Measurements from ENCODE around the gene KDM2B. TPM values are rescaled to one million over a fixed set of nuclear protein-coding genes. Genes with fewer than 3 reads are reported as not detected.

KDM2B gene
- total RNA-seq, 1 donor from 2014 or later: 22.9 TPM

DNA sequence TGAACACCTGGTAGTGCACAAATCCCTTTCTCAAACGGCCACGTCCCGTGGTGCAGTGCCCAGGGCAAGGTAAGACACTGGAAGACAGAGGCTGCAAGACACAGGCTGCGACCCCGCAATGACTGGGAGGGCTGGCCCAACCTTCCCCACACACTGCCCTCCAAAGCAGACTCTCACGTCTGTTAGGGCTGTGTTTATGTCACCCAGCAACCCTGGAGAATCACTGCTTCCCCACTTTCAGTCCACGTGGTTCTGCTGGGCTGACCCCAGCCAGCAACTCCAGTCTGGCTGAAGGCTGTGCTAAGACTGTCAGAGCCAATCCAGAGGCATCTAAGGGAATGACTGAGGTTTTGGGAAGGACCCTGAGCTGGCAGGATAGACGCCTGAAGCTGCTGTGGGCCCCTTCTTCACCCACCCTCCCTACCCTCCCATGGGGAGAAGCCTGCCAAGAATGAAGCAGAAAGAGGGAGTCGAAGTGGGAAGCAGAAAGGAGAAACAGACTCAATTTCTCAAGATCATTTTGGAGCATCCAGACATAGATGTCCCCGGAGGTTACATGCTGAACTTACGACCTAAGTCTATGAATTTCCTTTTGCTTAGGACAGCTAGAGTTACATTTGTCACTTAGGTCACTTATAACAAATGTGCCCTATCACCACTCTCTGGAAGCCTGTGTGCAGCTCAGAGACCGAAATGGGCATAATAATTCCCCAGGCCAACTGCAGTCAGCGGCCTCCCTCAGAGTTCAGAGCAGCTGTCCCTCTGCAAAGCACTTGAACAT lies 11.7 kb downstream of the KDM2B start:
- intact Hi-C loops (cut with DNase I): no loop called here
- ATAC-seq: peak; percentile 86
- no peak for DNase-seq (ENCODE audit: low spot score)

DNA sequence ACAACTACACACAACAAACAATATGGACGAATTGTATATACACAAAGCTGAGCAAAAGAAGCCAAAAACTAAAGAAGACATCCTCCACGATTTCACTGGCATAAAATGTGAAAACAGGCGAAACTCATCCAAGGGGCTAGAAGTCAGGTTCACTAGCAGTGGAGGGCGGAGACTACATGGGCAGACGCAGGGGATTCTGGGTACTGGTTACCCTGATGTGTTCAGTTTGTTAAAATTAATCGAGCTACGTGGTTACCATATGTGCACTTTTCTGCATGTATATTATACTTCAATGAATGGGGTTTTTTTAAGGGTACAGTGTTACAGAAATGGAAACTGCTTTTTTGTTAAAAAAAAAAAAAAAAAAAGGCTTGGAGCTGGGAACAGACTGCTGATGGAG lies 12.3 kb downstream of the KDM2B start:
- intact Hi-C loops (cut with DNase I): no loop called here
- DNase-seq (ENCODE audit: low spot score) (no peak), ATAC-seq (no peak)

DNA sequence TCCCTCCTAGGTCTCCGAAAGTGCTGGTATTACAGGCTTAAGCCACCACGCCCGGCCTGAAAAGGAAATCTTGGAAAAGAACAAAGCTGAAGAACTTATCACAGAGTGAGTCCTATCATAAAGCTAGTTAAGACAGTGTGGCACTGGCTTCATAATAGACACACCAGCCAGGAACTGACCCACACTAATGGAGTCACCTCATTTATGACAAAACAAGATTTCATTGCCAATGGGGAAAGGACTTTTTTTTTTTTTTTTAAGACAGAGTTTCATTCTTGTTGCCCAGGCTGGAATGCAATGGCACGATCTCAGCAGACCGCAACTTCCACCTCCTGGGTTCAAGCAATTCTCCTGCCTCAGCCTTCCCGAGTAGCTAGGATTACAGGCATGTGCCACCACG lies 15.7 kb downstream of the KDM2B start:
- intact Hi-C loops (cut with DNase I): no loop called here
- no peak for DNase-seq (ENCODE audit: low spot score)
- ATAC-seq: no peak

DNA sequence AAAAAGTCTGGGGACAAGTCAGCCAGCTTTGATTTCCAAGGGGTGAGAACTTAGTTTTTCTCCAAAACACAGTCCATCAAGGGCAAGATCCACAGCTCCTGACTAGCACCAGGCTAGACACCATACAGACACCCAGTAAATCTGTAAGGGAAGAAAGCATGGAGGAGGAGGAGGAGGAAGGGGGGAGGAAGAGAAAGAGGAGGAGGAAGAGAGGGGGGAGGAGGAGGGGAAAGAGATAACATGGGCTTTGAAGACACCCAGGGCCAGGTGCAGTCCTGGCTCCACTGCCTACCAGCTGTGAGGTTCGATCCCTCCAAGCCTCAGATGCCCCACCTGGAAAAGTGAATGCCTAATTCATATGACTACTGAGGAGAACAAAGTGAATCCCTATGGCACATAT lies 18.3 kb downstream of the KDM2B start:
- ATAC-seq: no peak
- intact Hi-C loops (cut with DNase I): no loop called here
- DNase-seq (ENCODE audit: low spot score): no peak

DNA sequence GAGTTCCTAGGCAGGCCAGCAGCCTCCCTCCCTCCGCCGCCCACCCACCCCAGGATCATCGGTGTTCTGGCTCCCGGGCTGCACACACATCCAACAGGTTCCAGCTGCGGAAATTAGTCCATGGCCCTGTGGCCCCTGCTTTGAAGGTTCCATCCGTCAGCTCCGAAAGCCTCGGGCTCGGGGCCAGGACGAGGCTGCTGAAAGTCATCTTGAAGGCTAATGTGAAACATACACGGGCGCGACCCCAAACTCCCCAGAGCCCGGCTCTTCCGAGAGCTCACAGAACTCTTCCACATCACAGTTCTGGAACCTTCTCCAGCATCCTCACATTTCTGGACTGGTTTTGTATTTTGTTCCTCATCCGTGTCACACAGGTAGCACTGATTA lies 19.8 kb downstream of the KDM2B start:
- intact Hi-C loops (cut with DNase I): no loop called here
- ATAC-seq: no peak
- DNase-seq (ENCODE audit: low spot score): no peak

DNA sequence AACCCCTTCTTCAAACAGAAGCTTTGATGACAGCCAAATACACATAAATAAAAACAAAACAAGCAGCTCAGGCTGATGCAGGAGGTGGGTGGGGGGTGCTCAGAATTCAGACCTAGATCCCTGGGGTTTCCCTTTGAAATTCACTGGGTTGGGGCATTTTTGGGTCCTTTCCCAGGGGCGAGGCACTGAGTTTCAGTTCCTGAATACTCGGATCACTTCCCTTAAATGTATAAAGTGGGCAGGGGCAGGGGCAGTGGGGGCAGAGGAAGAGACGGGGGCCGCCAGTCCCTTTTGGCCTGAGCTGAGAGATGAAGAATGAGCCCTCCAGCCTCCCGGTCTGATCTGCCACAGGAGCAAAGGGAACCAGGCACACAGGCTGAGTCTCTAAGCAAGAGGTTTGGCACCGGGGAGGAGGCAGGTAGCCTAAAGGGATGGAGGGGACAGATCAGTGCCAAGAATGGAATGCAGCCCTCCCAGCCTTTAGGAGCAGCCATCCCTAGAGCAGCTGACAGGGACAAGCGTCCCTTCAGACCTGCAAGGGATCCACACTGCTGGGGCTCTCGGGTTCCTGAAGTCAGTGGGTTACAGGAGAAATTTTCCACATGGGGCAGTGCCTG lies 20.3 kb downstream of the KDM2B start:
- DNase-seq (ENCODE audit: low spot score) (no peak), ATAC-seq (peak; percentile 43)
- intact Hi-C loops (cut with DNase I): no loop called here

DNA sequence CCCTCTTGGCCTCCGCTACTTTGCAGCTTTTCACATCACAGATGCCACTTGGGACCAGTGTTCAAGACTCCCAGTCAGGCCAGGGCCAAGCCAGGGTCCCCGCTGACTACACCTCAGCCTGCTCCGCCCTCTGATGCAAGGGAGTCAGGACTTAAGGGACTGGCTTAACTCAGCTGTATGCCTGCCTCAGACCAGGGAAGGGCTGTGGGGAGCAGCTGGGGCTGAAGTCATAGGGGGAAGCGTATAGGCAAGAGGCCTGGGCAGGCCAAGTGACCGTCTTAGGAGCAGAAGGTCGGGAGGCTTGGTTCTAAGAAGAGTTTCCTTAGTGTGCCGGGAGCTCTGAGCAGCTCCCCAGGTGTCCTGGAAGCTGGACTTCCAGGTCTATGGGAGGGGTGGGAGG lies 21.9 kb downstream of the KDM2B start:
- no peak for ATAC-seq
- DNase-seq (ENCODE audit: low spot score): no peak
- intact Hi-C loops (cut with DNase I): no loop called here

DNA sequence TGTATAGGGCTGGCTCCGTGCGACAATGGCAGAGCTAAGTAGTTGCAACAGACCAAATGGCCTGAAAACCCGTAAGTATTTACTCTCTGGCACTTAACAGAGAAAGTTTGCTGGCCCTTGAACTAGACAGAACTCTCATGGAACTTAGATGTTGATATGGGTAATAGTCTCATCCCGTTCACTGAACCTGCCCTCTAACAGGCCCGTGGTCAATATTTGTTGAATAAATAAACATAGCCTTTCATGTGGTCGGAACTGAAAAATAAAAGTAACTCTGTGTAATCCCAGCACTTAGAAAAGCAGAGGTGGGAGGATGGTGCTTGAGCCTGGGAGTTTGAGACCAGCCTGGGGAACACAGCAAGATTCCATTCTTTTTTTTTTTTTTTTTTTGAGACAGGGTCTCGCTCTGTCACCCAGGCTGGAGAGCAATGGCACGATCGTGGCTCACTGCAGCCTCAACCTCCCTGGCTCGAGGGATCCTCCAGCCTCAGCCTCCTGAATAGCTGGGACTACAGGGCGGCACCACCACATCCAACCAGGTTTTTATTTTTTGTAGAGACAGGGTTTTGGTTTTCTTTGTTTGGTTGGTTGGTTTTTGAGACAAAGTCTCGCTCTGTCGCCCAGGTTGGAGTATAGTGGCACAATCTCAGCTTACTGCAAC lies 29.7 kb downstream of the KDM2B start:
- ATAC-seq: no peak
- intact Hi-C loops (cut with DNase I): loop anchor here (5.0 kb wide), 2 partner anchors 116 to 131 kb away; partner anchors contain the start of gene MORN3
- no peak for DNase-seq (ENCODE audit: low spot score)

DNA sequence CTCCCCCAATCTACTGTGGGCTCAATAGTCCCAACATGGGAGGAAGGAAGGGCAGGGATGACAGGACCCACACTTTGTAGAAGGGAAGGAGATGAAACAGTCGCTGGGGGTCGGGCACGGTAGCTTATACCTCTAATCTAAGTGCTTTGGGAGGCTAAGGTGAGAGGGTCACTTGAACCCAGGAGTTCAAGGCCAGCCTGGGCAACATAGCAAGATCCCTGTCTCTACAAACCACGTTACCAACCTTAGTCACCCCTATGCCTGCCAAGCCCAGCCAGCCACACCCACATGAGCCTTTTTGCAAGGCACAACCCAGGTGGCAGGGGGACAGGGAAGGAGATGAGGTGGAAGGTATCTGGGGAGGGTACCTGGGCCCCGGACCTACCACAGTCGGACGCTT lies 31.7 kb downstream of the KDM2B start:
- intact Hi-C loops (cut with DNase I): no loop called here
- ATAC-seq: no peak
- DNase-seq (ENCODE audit: low spot score): no peak

DNA sequence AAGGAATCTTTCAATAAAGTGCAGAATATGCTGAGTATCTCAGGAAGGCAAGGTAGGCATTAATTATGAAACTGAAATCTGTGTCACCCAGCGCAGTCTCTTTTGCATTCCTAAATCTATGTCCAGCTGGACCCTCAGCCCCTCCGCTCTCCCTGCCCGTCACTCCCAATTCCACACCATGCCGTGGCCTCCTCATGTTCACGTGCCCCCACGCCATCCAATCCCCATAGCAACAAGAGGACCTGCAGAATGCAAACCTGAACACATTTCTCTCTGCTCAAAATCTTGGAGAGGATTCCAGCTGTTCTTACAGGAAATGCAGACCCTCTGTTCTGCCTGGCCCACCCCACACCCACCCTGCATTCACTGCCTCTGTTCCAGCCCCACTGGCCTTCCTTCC lies 35.3 kb downstream of the KDM2B start:
- ATAC-seq (no peak), DNase-seq (ENCODE audit: low spot score) (no peak)
- intact Hi-C loops (cut with DNase I): no loop called here

- ATAC-seq (no peak), DNase-seq (ENCODE audit: low spot score) (no peak)
- intact Hi-C loops (cut with DNase I): no loop called here
Measured at GRCh38 chr12:121543786-121544185, 37.0 kb downstream of the KDM2B start.

GRCh38 chr12:121539908-121540307 lies 40.9 kb downstream of the KDM2B start:
- intact Hi-C loops (cut with DNase I): no loop called here
- ATAC-seq (no peak), DNase-seq (ENCODE audit: low spot score) (no peak)

DNA sequence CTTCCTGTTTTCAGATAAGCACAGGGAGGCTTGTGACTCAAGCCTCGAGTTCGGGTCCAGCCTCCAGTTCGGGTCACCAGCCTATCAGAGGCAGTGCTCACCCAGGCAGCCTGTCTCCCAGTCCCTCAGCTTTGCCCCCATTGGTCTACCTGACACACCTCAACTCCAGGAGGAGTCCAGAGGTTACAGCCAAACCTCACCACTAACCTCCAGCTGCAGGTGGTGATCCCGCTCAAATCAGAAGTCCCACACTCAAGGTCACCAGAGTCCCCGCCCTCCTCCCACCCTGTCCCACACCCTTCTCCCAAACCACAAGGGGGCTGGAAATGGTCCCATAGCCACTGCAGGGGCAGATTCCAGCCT lies 42.1 kb downstream of the KDM2B start:
- no peak for ATAC-seq
- DNase-seq (ENCODE audit: low spot score): no peak
- intact Hi-C loops (cut with DNase I): no loop called here

- ATAC-seq (no peak), DNase-seq (ENCODE audit: low spot score) (no peak)
- intact Hi-C loops (cut with DNase I): no loop called here
Measured at GRCh38 chr12:121537814-121538698, 42.8 kb downstream of the KDM2B start.

DNA sequence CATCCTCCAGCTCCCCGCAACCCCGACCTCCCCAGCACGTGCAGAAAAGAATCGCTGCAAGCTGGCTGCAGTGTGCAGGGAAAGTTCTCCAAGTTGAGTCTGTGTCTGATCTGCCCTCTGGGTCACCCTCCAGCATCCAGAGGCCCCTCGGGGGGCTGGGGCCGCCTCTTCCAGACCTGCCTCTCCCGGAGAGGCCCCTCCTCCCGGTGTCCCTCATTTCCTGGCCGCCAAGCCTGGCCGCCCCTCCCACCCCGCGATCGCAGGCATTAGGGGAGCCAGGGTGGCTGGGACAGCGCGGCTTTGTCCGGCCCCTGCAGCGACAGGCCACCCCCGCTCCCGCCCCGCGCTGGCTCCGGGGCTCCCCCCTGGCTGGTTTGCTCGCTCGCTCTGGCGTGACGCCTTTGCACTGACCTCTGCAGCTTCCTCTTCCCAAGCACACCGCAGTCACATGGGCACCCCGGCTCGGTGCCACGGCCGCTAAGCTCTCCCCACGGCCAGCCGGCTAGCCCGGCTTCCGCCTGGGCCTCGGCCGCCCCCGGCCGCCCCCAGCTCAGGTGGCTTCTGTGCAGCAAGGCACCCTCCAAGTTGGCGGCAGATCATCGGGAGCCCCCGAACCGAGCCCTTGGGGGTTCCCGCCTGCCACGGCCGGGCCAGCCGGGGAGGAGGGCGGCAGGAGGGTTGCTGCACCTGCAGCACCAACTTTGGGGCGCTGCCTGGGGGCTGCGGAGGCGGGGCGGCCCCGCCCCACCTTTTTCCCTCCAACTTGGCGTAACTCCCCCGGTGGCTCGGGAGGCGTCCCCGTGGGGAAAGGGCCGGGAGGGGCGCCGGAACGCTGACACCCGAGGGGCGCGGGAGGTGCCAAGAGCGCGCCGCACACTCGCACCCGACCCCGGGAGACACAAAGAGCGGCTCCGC lies 43.7 kb downstream of the KDM2B start:
- peak; percentile 81 for ATAC-seq
- intact Hi-C loops (cut with DNase I): no loop called here
- DNase-seq (ENCODE audit: low spot score): peak; percentile 93

DNA sequence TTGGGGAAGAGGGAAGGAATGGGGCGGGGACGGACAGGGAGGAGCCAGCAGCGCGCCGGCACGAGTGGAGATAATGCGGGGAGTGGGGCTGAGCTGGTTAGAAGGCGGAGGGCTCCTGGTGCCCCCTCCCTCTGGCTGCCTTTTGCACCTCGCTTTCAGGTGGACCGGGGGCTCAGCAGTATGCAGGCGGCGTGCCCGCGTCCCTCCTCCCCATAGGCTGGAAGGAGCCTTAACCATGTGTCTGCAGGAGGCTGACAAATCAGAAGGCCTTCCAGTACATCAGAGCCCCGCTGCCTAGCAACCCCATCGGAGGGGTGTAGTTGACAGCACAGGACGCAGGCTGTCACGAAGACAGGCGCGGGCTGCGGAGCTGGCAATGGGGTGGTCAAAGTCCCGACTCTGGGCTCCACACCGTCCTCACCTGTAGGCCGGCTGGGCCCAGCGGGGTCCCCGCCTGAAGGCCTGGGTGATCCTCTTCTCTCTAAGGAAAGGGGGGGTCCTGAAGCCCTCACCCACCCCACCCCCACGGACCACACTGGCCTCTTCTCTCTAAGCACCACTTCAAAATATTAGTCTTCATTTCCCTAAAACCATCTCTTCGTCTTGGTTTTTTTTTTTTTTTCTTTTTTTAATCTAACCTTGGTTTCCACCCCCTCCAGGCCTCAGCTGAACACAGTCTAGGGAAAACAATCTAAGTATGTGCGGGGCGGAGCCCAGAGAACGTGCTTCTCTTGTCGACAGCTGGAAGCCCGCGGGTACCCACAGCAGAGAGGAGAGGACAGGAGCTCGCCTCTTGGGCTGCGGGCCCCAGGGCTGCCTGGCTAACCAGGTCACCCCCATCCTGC lies 44.5 kb downstream of the KDM2B start:
- intact Hi-C loops (cut with DNase I): no loop called here
- ATAC-seq (peak; percentile 93), DNase-seq (ENCODE audit: low spot score) (peak; percentile 91)

GRCh38 chr12:121535150-121536053 lies 45.4 kb downstream of the KDM2B start:
- intact Hi-C loops (cut with DNase I): no loop called here
- DNase-seq (ENCODE audit: low spot score) (no peak), ATAC-seq (no peak)
